Ovary (tissue), 3 donors: ENCODE measurements around the gene WASHC4.

Experiments
- EP300 ChIP-seq: sonication (generic); formaldehyde crosslinking; IDR thresholded peaks from one replicate; pipeline ENCODE4 v1.6.1; 2017; ENCODE audit warnings: antibody characterized with exemption
- POLR2A ChIP-seq: fragments of 450-650 bp; IDR thresholded peaks from one replicate; pipeline ENCODE4 v1.6.1; 2017; ENCODE audit warnings: antibody characterized with exemption, mild to moderate bottlenecking, moderate library complexity
- TF ChIP-seq, protein P1 (sequence below), 3 donors: fragments of 450-650 bp in 2 of 3; fragments of 200-600 bp in 1 of 3; IDR thresholded peaks; one replicate each; pipeline versions ENCODE4 v1.5.1 to v1.8.0; 2016 to 2022; ENCODE audit warnings: antibody characterized with exemption in 3 of 3, mild to moderate bottlenecking in 1 of 3
- donor health status: DM: no; HTN: no; CAD: no.

DNA sequence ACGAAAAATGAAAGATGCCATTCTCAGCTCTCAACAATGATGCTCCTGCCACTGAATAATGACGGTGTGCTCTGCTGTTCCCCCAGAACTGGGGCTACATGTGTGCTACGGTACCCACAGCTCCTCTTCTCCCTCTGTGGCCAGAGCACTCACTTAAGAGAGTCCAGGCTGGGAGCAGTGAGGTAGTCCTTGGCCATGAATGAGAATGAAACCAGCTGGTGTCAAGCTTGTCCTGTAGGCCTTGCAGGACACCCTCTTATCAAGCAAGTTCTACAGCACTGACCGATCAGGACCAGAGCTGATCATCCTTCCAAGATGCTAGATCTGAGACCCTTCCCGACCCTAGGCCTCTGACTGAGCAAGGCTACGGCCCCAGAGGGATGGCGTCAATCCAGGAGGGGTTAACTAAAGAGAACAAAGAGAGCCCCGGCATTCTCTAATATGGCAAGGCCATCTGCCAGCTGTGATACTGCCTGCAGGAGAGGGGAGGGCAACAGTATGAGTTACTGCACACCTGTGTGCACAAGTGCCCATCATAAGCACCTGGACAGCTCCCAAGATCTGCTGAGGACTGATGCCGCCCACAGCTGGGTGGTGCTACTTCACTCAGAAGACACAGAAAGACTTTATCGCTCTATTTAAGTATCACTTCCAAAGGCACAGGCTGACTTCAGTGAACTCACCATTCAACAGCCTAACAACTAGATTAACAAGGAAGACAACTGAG, 98.0 kb downstream of the WASHC4 start:
- TF ChIP-seq, protein P1, sequence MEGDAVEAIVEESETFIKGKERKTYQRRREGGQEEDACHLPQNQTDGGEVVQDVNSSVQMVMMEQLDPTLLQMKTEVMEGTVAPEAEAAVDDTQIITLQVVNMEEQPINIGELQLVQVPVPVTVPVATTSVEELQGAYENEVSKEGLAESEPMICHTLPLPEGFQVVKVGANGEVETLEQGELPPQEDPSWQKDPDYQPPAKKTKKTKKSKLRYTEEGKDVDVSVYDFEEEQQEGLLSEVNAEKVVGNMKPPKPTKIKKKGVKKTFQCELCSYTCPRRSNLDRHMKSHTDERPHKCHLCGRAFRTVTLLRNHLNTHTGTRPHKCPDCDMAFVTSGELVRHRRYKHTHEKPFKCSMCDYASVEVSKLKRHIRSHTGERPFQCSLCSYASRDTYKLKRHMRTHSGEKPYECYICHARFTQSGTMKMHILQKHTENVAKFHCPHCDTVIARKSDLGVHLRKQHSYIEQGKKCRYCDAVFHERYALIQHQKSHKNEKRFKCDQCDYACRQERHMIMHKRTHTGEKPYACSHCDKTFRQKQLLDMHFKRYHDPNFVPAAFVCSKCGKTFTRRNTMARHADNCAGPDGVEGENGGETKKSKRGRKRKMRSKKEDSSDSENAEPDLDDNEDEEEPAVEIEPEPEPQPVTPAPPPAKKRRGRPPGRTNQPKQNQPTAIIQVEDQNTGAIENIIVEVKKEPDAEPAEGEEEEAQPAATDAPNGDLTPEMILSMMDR (IDR thresholded peaks at IDR 0.05): no peak
- TF ChIP-seq EP300: no peak
- TF ChIP-seq POLR2A: no peak
